Measurements from ENCODE around the gene FAM219A. TPM values are rescaled to one million over a fixed set of nuclear protein-coding genes. Genes with fewer than 3 reads are reported as not detected.
A peak's percentile ranks its signal among the peaks of the same experiment; 100 is the strongest.

Gene FAM219A
- total RNA-seq, 1 experiment from 2014 or later: 20.6 TPM

GRCh38 chr9:34377404-34377746 lies 81.0 kb downstream of the FAM219A start (continued):
- TF ChIP-seq, protein P1, sequence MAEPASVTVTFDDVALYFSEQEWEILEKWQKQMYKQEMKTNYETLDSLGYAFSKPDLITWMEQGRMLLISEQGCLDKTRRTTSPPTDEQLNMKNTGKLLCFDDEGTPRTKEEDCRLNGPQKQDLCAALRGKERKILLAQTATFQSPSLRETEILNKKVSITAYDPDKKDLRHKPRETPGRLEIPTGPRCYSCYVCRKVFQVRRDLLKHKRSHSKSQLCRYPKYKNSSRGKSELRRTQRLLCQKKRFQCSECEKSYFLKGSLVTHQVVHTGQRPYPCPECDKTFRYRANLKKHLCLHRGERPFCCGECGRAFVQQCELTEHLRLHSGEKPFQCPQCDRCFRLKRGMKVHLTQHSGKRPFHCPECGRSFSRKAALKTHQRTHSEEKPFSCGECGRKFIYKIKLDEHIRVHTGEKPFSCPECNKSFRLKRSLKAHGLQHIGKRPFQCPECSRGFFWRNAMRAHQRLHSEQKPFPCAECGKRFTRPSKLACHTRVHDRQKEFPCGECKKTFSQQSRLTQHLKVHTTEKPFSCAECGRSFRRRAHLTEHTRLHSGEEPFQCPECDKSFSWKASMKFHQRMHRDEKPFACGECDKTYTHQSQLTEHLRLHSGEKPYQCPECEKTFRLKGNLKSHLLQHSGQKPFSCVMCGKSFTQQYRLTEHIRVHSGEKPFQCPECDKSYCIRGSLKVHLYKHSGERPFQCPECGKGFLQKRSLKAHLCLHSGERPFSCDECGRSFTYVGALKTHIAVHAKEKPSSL (CRISPR knock-in tag; conservative IDR thresholded peaks at IDR 0.05): no peak
- TF ChIP-seq SMAD3 (CRISPR knock-in tag; IDR thresholded peaks at IDR 0.05; ENCODE audit: borderline replicate concordance) (no peak), JUN (CRISPR knock-in tag; IDR thresholded peaks at IDR 0.05) (no peak), GTF2I (CRISPR knock-in tag; conservative IDR thresholded peaks at IDR 0.05) (no peak), FOXP1 (CRISPR knock-in tag; IDR thresholded peaks at IDR 0.05; ENCODE audit: borderline replicate concordance) (no peak), ZNF396 (CRISPR knock-in tag; IDR thresholded peaks at IDR 0.05; ENCODE audit: borderline replicate concordance) (no peak), JAZF1 (CRISPR knock-in tag; IDR thresholded peaks at IDR 0.05) (no peak), ZNF232 (CRISPR knock-in tag; IDR thresholded peaks at IDR 0.05) (no peak), CREB1 (CRISPR knock-in tag; IDR thresholded peaks at IDR 0.05) (no peak), ERG (CRISPR knock-in tag; IDR thresholded peaks at IDR 0.05) (no peak)

DNA sequence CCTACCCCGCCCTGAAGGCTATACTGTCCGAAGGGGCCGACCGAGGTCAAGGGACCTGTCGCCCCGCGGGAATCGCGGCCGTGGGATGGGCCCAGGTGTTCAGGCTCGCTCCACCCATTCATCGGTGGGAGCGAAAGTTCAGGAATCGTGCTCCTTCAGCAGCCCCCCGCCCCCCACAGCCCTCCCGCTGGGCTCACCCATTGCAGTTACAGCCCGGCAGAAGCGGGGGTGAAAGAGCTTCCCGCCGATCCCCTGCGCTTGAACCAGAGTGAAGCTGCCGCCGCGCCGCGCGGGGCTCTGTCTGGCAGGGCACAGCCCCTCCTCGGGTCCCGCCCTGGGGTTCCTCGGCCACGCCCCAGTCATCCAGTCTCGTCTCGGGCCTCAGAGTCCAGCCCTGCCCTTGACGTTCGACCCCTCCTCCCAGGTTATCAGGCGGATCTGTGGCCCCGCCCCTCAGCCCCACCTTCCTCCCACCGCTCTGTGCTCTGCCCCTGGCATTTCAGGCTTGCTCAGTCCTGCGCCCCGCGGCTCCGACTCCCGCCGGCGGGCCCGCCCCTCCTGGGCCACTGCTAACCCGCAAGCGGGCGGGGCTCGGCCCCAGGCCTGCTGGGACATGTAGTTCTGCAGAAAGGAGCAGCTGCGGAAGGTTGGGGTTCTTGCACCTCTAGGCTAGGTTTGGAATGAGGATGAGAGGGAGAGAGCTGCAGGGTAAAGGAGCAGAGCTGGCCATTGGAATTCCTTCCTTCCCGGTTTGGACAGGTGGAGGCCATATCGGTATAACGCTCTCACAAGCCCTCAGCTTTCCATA lies 81.6 kb downstream of the FAM219A start, which contains the start of gene MYORG:
MYORG (minus strand) TSS at position 303 of the 808 bp plus-strand sequence. CDS start 3,955 bp downstream, outside the sequence.
- POLR2A ChIA-PET: interaction anchor here (0.6 to 1.5 kb wide), 6 partner anchors 13 to 327 kb away, joined by 3 read pairs; no protein-coding TSS in a partner anchor

More for the DNA sequence above, 81.6 kb downstream of the FAM219A start, which contains the start of gene MYORG:
- peak within 1 kb of the TSS; percentile 93 for H3K4me3 Mint-ChIP-seq
- CTCF ChIA-PET: interaction anchor here (0.6 to 7.9 kb wide), 15 partner anchors 27 to 676 kb away, joined by 3 to 168 read pairs (median 4); partner anchors contain the start of genes DNAI1 and FAM219A
- peak; percentile 75 for ATAC-seq
- peaks cover 3% of the 10 kb centered on the region; the same call in 1 of the 2 replicates for H3K36me3 Mint-ChIP-seq
- peaks cover 36% of the 10 kb centered on the region for H3K4me1 Mint-ChIP-seq
- no peak for TF ChIP-seq USF1 (CRISPR knock-in tag; IDR thresholded peaks at IDR 0.05)
- TF ChIP-seq, protein P2, sequence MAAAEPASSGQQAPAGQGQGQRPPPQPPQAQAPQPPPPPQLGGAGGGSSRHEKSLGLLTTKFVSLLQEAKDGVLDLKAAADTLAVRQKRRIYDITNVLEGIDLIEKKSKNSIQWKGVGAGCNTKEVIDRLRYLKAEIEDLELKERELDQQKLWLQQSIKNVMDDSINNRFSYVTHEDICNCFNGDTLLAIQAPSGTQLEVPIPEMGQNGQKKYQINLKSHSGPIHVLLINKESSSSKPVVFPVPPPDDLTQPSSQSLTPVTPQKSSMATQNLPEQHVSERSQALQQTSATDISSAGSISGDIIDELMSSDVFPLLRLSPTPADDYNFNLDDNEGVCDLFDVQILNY (CRISPR knock-in tag; IDR thresholded peaks at IDR 0.05): peak; percentile 70; the same call in 1 of the 2 replicates
- TF ChIP-seq KAT7 (CRISPR knock-in tag; IDR thresholded peaks at IDR 0.05; ENCODE audit: borderline replicate concordance): 0 out of 2 replicates have a peak, but pooled peaks have one; percentile 40
- TF ChIP-seq SP1 (CRISPR knock-in tag; conservative IDR thresholded peaks at IDR 0.05): peak; percentile 96
- TF ChIP-seq NFE2L1 (CRISPR knock-in tag; IDR thresholded peaks at IDR 0.05): 0 out of 2 replicates have a peak, but pooled peaks have one; percentile 28
- 0 out of 2 replicates have a peak, but pooled peaks have one; percentile 56 for TF ChIP-seq ARID4B (CRISPR knock-in tag; IDR thresholded peaks at IDR 0.05; ENCODE audit: borderline replicate concordance)
- H3K27ac Mint-ChIP-seq: peak within 1 kb of the TSS; percentile 82
- no peaks in the 10 kb centered on the region for H3K9me3 Mint-ChIP-seq
- peaks cover 32% of the 10 kb centered on the region for H3K27me3 Mint-ChIP-seq (ENCODE audit: low read depth)
- peak; percentile 99 for DNase-seq (ENCODE audit: low spot score)
